PC-9 (cell line): ENCODE measurements around the gene MYB.

Experiments used
- CTCF ChIP-seq: fragments of 200-600 bp; sonication (generic); conservative IDR thresholded peaks from 2 replicates; pipeline ENCODE4 v1.6.1; 2017; ENCODE audit warnings: mixed run types, antibody characterized with exemption, mild to moderate bottlenecking, moderate library complexity
- EZH2 ChIP-seq: fragments of 200-600 bp; sonication (generic); IDR thresholded peaks from 2 replicates; pipeline ENCODE4 v1.8.0; 2017; ENCODE audit warnings: antibody characterized with exemption, low read depth

DNA sequence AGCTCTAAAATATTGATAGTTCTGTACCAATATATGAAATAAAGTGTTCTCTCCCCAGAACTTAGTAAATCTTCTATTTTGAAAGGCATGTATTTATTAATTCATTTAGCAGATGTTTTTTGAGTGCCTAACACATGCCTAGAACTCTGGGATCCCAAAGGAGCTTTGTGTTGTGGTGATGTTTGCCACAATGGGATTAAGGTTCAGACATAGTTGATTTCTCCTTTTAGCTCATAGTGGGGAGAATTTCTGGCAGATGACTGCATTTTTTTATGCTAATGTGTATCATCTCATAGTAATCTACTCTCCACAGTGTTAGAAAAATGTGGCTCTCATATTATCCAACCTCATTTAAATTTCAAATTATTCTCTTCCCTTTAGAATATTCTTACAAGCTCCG, 21.7 kb downstream of the MYB start:
- TF ChIP-seq CTCF (no peak), EZH2 (no peak)
